Ishikawa (cell line): Measurements from ENCODE around the gene BCL2L2.

Source experiments
- CEBPB ChIP-seq: IDR thresholded peaks from 2 replicates; pipeline ENCODE4 v1.6.1; 2012
- CREB1 ChIP-seq: IDR thresholded peaks from 2 replicates; pipeline ENCODE4 v1.6.1; 2012; ENCODE audit warnings: low read depth
- EGR1 ChIP-seq: IDR thresholded peaks from 2 replicates; pipeline ENCODE4 v1.6.1; 2012
- EP300 ChIP-seq: IDR thresholded peaks from 2 replicates; pipeline ENCODE4 v1.6.1; 2012; ENCODE audit warnings: borderline replicate concordance
- FOXM1 ChIP-seq: IDR thresholded peaks from 2 replicates; pipeline ENCODE4 v1.6.1; 2012; ENCODE audit warnings: low read depth, borderline replicate concordance
- NFIC ChIP-seq: IDR thresholded peaks from 2 replicates; pipeline ENCODE4 v1.6.1; 2012
- RAD21 ChIP-seq: IDR thresholded peaks from 2 replicates; pipeline ENCODE4 v1.6.1; 2012; ENCODE audit warnings: low read depth
- REST ChIP-seq: IDR thresholded peaks from 2 replicates; pipeline ENCODE4 v1.6.1; 2012; ENCODE audit warnings: low read depth, mild to moderate bottlenecking
- TAF1 ChIP-seq: IDR thresholded peaks from 2 replicates; pipeline ENCODE4 v1.6.1; 2012; ENCODE audit warnings: low read depth, mild to moderate bottlenecking
- TCF12 ChIP-seq: IDR thresholded peaks from 2 replicates; pipeline ENCODE4 v1.6.1; 2012; ENCODE audit warnings: low read depth
- TEAD4 ChIP-seq: IDR thresholded peaks from 2 replicates; pipeline ENCODE4 v1.6.1; 2012
- USF1 ChIP-seq: IDR thresholded peaks from 2 replicates; pipeline ENCODE4 v1.6.1; 2012
- YY1 ChIP-seq: IDR thresholded peaks from 2 replicates; pipeline ENCODE4 v1.6.1; 2012; ENCODE audit warnings: low read depth
- ZBTB7A ChIP-seq: IDR thresholded peaks from 2 replicates; pipeline ENCODE4 v1.6.1; 2012; ENCODE audit warnings: low read depth
- TF ChIP-seq, protein P1 (sequence below): IDR thresholded peaks from 2 replicates; pipeline ENCODE4 v1.6.1; 2012

The BCL2L2 gene

GRCh38 chr14:23321572-23322547 is 15.2 kb downstream of the BCL2L2 start:
- TF ChIP-seq TAF1 (peak; percentile 16; the same call in 1 of the 2 replicates), CEBPB (no peak), TEAD4 (no peak), ZBTB7A (peak; percentile 24; the same call in 1 of the 2 replicates)
- TF ChIP-seq, protein P1, sequence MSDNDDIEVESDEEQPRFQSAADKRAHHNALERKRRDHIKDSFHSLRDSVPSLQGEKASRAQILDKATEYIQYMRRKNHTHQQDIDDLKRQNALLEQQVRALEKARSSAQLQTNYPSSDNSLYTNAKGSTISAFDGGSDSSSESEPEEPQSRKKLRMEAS = no peak

DNA sequence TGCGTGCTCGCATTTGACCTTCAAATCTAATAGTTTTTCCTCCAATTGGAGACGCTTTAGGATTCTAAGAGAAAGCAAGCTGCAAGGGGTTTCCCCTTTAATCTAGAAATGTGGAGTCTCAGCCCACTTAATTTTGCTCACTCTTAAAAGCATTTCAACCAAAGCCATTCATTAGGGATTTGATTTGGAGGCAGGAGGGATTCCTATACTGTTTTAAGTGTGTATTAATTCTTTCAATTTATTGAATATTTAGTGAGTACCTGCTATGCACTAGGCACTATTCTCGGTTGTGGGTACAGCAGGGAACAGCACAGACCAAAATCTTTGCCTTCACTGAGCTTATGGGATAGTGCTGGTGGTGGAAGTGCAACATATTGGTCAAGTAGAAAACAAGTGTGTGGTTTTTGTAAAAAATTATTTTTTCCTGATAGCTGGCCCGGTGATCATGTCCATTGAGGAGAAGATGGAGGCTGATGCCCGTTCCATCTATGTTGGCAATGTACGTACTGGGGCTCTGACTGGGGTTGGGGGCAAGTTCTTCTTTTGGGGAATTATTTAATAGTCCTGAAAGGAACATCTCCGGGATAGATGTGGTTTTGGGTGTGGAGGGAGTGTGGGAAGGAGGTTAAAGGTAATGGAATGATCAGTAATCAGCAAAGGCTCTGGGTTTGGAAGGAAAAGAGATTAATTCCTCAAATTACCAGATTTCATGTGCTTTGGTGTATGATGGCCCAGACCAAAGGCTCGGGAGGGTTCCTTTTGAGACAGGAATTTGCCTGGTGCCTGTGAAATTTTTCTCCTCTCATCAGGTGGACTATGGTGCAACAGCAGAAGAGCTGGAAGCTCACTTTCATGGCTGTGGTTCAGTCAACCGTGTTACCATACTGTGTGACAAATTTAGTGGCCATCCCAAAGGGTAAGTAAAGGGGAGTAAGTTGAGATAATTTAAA is 16.2 kb downstream of the BCL2L2 start:
- TF ChIP-seq USF1 (no peak), TEAD4 (no peak), CREB1 (no peak), TAF1 (no peak), CEBPB (no peak), YY1 (no peak), REST (no peak), RAD21 (no peak), EGR1 (no peak), ZBTB7A (no peak), EP300 (no peak), TCF12 (no peak), NFIC (no peak), FOXM1 (no peak)
- TF ChIP-seq, protein P1 = no peak

- TF ChIP-seq EGR1 (no peak), TCF12 (no peak), EP300 (no peak), FOXM1 (no peak), ZBTB7A (no peak), REST (no peak), RAD21 (no peak), USF1 (no peak), TEAD4 (no peak), CREB1 (no peak), YY1 (no peak)
- TF ChIP-seq, protein P1 = no peak
Measured at GRCh38 chr14:23323838-23324454, 17.3 kb downstream of the BCL2L2 start.

GRCh38 chr14:23324455-23324846 is 17.8 kb downstream of the BCL2L2 start:
- TF ChIP-seq RAD21 (no peak), CREB1 (no peak), YY1 (no peak), ZBTB7A (no peak)

GRCh38 chr14:23324993-23325392 is 18.4 kb downstream of the BCL2L2 start:
- no peak for TF ChIP-seq NFIC
- no peak for TF ChIP-seq FOXM1
- TF ChIP-seq TEAD4 = no peak
- TF ChIP-seq, protein P1 = no peak
- no peak for TF ChIP-seq EP300
- TF ChIP-seq RAD21 = no peak
- no peak for TF ChIP-seq USF1
- TF ChIP-seq ZBTB7A = no peak
- no peak for TF ChIP-seq YY1
- no peak for TF ChIP-seq TAF1
- TF ChIP-seq TCF12 = no peak
- TF ChIP-seq EGR1 = no peak
- no peak for TF ChIP-seq REST
- TF ChIP-seq CREB1 = no peak
- no peak for TF ChIP-seq CEBPB
